SU-DHL-6 (cell line): Measurements from ENCODE around the gene FOXP3.

Experiments used
- CTCF ChIP-seq: fragments of 200-600 bp; sonication (generic); IDR thresholded peaks from one replicate; pipeline ENCODE4 v1.5.1; 2017; ENCODE audit warnings: antibody characterized with exemption, mild to moderate bottlenecking, low read length, moderate library complexity; ENCODE audit not compliant: insufficient read depth, poor library complexity, severe bottlenecking
- EZH2phosphoT487 ChIP-seq: fragments of 200-600 bp; sonication (generic), shearing (Covaris generic); conservative IDR thresholded peaks from 2 replicates; pipeline ENCODE4 v1.6.1; 2018; ENCODE audit warnings: mild to moderate bottlenecking, antibody characterized with exemption, low read length, moderate library complexity, mixed read lengths

GRCh38 chrX:49258749-49259124 lies 5.8 kb downstream of the FOXP3 start:
- TF ChIP-seq CTCF: no peak
- no peak for TF ChIP-seq EZH2phosphoT487
